Measurements from ENCODE around the gene HPSE. TPM values are rescaled to one million over a fixed set of nuclear protein-coding genes. Genes with fewer than 3 reads are reported as not detected.
A peak's percentile ranks its signal among the peaks of the same experiment; 100 is the strongest.

HPSE gene
- total and polyA plus RNA-seq, 2 of the 13 experiments (the other 11 are each of a cell fraction or from before 2014, with no cell fraction given): not detected

GRCh38 chr4:83323136-83323535, 11.5 kb downstream of the HPSE start (continued):
- no peak for TF ChIP-seq AHDC1 (CRISPR knock-in tag; IDR thresholded peaks at IDR 0.05; ENCODE audit: borderline replicate concordance)
- no peak for TF ChIP-seq NFKB2 (CRISPR knock-in tag; IDR thresholded peaks at IDR 0.05; ENCODE audit: borderline replicate concordance)
- no peak for TF ChIP-seq NCOA1 (CRISPR knock-in tag; IDR thresholded peaks at IDR 0.05)
- no peak for TF ChIP-seq ELF1 (CRISPR knock-in tag; IDR thresholded peaks at IDR 0.05)
- TF ChIP-seq SNAI1 (CRISPR knock-in tag; IDR thresholded peaks at IDR 0.05; ENCODE audit: borderline replicate concordance): no peak
- 0 out of 2 replicates have a peak, but pooled peaks have one; percentile 39 for TF ChIP-seq HOMEZ (CRISPR knock-in tag; IDR thresholded peaks at IDR 0.05; ENCODE audit: low read depth)
- no peak for TF ChIP-seq MYNN (CRISPR knock-in tag; IDR thresholded peaks at IDR 0.05; ENCODE audit: low read depth)
- no peak for TF ChIP-seq PRMT3 (CRISPR knock-in tag; IDR thresholded peaks at IDR 0.05; ENCODE audit: borderline replicate concordance, low read depth)
- no peak for TF ChIP-seq ATF5 (CRISPR knock-in tag; IDR thresholded peaks at IDR 0.05; ENCODE audit: low read depth)
- TF ChIP-seq LCORL (IDR thresholded peaks at IDR 0.05): no peak
- no peak for TF ChIP-seq LCORL (CRISPR knock-in tag; IDR thresholded peaks at IDR 0.05)
- no peak for TF ChIP-seq FOSL1 (CRISPR knock-in tag; IDR thresholded peaks at IDR 0.05; ENCODE audit: borderline replicate concordance)
- TF ChIP-seq ZBTB21 (CRISPR knock-in tag; IDR thresholded peaks at IDR 0.05): no peak
- TF ChIP-seq HOXA3 (CRISPR knock-in tag; IDR thresholded peaks at IDR 0.05): no peak
- TF ChIP-seq NCOR1 (IDR thresholded peaks at IDR 0.05; ENCODE audit: borderline replicate concordance, low read length): peak; percentile 53; the same call in 1 of the 2 replicates
- no peak for TF ChIP-seq ZNF207 (IDR thresholded peaks at IDR 0.05; ENCODE audit: borderline replicate concordance)
- no peak for TF ChIP-seq ZBTB49 (CRISPR knock-in tag; IDR thresholded peaks at IDR 0.05; ENCODE audit: borderline replicate concordance)
- TF ChIP-seq ZNF124 (CRISPR knock-in tag; IDR thresholded peaks at IDR 0.05): no peak
- 0 out of 2 replicates have a peak, but pooled peaks have one; percentile 17 for TF ChIP-seq FOXP4 (CRISPR knock-in tag; IDR thresholded peaks at IDR 0.05)

All from HepG2 (cell line).